COR-L47 (cell line): Measurements from ENCODE around the gene PPP4R1.

Source experiments
- DNase-seq: peaks from one replicate; lab custom pipeline; 2025; lab: John Stamatoyannopoulos, UW

Gene PPP4R1

DNA sequence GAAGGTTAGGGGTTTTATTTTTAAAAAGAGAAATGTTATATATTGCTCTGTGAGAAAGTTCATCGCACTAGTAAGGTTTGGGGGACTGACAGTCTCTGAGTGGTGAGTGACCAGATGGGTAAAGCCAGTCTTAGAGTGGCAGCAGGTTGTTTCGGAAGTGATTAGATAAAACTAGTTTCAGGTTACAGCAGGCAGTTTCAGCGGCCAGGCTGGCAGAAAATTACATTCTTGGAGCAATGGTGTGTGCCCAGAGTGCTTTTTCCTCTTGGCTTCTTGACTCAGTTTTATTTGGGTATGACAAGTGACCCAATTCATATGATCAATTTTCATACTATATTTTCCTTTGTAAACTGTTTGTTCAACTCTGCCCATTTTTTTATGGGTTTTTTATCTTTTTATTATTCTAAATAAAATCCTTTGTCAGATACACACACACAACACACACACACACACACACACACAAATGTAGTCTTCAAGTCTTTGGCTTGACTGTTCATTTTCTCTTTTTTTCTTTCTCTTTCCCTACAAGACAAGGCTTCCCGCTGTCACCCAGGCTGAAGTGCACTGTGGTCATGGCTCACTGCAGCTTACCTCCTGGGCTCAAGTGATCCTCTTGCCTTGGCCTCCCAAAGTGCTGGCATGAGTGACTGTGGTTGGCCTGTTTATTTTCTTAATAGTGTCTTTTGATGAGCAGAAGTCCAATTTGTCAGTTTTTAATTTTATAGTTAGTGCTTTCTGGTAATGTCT is 108.1 kb downstream of the PPP4R1 start:
- DNase-seq, result no peak
